A549 treated with ZK216348 at 1 μM for 4 hours (cell line): ENCODE data around the gene ZMAT3. TPM values are rescaled to one million over a fixed set of nuclear protein-coding genes. Genes with fewer than 3 reads are reported as not detected.

Source experiments
- total RNA-seq: library from RNA; stranded (reverse); fragments of 200-300 nt; extraction: Qiagen RNA extraction; gene quantifications from 5 replicates; pipeline ENCODE4 v1.2.3, GENCODE V29; 2022; ENCODE audit warnings: low read depth

The ZMAT3 gene
- 3.3 to 10.0 TPM (median 5.9 TPM) in 5 replicates for total RNA-seq

GRCh38 chr3:179071323-179072099 is at the start of gene ZMAT3:
Gene ZMAT3, minus strand, starts transcription at chr3:179071809. Its CDS starts 4,057 bp downstream, at chr3:179067752.

Other genes with a start within 250 kb of the ZMAT3 start
- gene PIK3CA, start 76.5 kb upstream of the ZMAT3 start, total RNA-seq: 3.3 to 8.4 TPM (median 6.6 TPM) in 5 replicates
- gene KCNMB3, start 179.3 kb upstream of the ZMAT3 start, total RNA-seq: 0.89 to 2.2 TPM (median 1.5 TPM) in 5 replicates